ENCODE data around the gene MYRIP.

The MYRIP gene

GRCh38 chr3:40192628-40193027 lies 383.2 kb downstream of the MYRIP start:
- no peak for DNase-seq (ENCODE audit: extremely low spot score)
- TF ChIP-seq SUZ12 (IDR thresholded peaks at IDR 0.05): no peak
- TF ChIP-seq CTBP1 (IDR thresholded peaks at IDR 0.05; ENCODE audit: borderline replicate concordance): no peak
- TF ChIP-seq FOXA1 (IDR thresholded peaks at IDR 0.05): no peak
- no peak for TF ChIP-seq FOXK2 (IDR thresholded peaks at IDR 0.05)
- TF ChIP-seq HDGF (IDR thresholded peaks at IDR 0.05; ENCODE audit: borderline replicate concordance): no peak
- TF ChIP-seq ARNT (IDR thresholded peaks at IDR 0.05): no peak
- TF ChIP-seq ZNF384 (IDR thresholded peaks at IDR 0.05): no peak
- no peak for TF ChIP-seq NFRKB (IDR thresholded peaks at IDR 0.05)
- no peak for TF ChIP-seq LEF1 (IDR thresholded peaks at IDR 0.05; ENCODE audit: borderline replicate concordance)
- no peak for TF ChIP-seq BHLHE40 (IDR thresholded peaks at IDR 0.05; ENCODE audit: borderline replicate concordance)
- no peak for TF ChIP-seq SP1 (IDR thresholded peaks at IDR 0.05)
- TF ChIP-seq FOXM1 (IDR thresholded peaks at IDR 0.05; ENCODE audit: borderline replicate concordance): no peak
- no peak for TF ChIP-seq PKNOX1 (IDR thresholded peaks at IDR 0.05)
- no peak for TF ChIP-seq ELF4 (IDR thresholded peaks at IDR 0.05)
- no peak for TF ChIP-seq TARDBP (IDR thresholded peaks at IDR 0.05)
- TF ChIP-seq L3MBTL2 (conservative IDR thresholded peaks at IDR 0.05): no peak
- POLR2A ChIA-PET: interaction anchor here (1.1 kb wide), 1 partner anchor 116 kb away, joined by 4 read pairs; the partner anchor contains the start of gene EIF1B
- CTCF ChIA-PET: interaction anchor here (0.9 to 2.8 kb wide), 4 partner anchors 14 to 125 kb away, joined by 3 to 12 read pairs (median 4); partner anchors contain the start of gene EIF1B

- CTCF ChIA-PET: no interaction called here
Measured at GRCh38 chr3:40196966-40197365, 387.6 kb downstream of the MYRIP start.

GRCh38 chr3:40200692-40201316 lies 391.4 kb downstream of the MYRIP start:
- TF ChIP-seq FOXM1 (IDR thresholded peaks at IDR 0.05; ENCODE audit: borderline replicate concordance): no peak
- POLR2A ChIA-PET: no interaction called here
- no peak for DNase-seq (ENCODE audit: extremely low spot score)
- CTCF ChIA-PET: no interaction called here

More at GRCh38 chr3:40196966-40197365, 387.6 kb downstream of the MYRIP start:
- POLR2A ChIA-PET: no interaction called here
- DNase-seq (ENCODE audit: extremely low spot score): no peak
- TF ChIP-seq CTBP1 (IDR thresholded peaks at IDR 0.05; ENCODE audit: borderline replicate concordance) (no peak), LEF1 (IDR thresholded peaks at IDR 0.05; ENCODE audit: borderline replicate concordance) (no peak), FOXA1 (IDR thresholded peaks at IDR 0.05) (no peak), L3MBTL2 (conservative IDR thresholded peaks at IDR 0.05) (no peak), ELF4 (IDR thresholded peaks at IDR 0.05) (no peak), TARDBP (IDR thresholded peaks at IDR 0.05) (no peak), FOXK2 (IDR thresholded peaks at IDR 0.05) (no peak), HDGF (IDR thresholded peaks at IDR 0.05; ENCODE audit: borderline replicate concordance) (no peak), PKNOX1 (IDR thresholded peaks at IDR 0.05) (no peak), SUZ12 (IDR thresholded peaks at IDR 0.05) (no peak), NFRKB (IDR thresholded peaks at IDR 0.05) (no peak)

DNA sequence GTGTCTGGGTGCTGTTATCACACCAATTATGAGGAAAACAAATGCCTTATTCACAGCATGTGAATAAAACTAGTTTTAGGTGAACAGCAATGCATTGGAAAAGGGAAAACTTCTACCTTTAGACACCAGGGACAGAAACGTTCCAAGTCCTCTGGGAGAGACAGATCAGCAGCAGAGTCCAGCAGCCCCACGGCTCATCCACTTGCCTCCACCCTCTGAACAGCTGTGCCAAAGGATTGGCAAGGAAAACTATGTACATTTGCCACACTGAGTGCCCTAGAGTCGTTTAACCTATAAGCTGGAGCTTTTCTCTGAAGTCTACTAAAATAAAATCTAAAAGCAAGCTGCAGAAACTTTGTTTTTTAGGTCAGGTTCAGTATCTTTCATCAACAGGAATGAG lies 392.4 kb downstream of the MYRIP start:
- TF ChIP-seq SP1 (IDR thresholded peaks at IDR 0.05) (no peak), ARNT (IDR thresholded peaks at IDR 0.05) (no peak), PKNOX1 (IDR thresholded peaks at IDR 0.05) (no peak), FOXA1 (IDR thresholded peaks at IDR 0.05) (no peak), NFRKB (IDR thresholded peaks at IDR 0.05) (no peak), TARDBP (IDR thresholded peaks at IDR 0.05) (no peak), HDGF (IDR thresholded peaks at IDR 0.05; ENCODE audit: borderline replicate concordance) (no peak), ELF4 (IDR thresholded peaks at IDR 0.05) (no peak), SUZ12 (IDR thresholded peaks at IDR 0.05) (no peak), FOXK2 (IDR thresholded peaks at IDR 0.05) (no peak), FOXM1 (IDR thresholded peaks at IDR 0.05; ENCODE audit: borderline replicate concordance) (no peak), LEF1 (IDR thresholded peaks at IDR 0.05; ENCODE audit: borderline replicate concordance) (no peak), L3MBTL2 (conservative IDR thresholded peaks at IDR 0.05) (no peak), ZNF384 (IDR thresholded peaks at IDR 0.05) (no peak)
- ChIA-PET POLR2A (no interaction called here), CTCF (no interaction called here)
- no peak for DNase-seq (ENCODE audit: extremely low spot score)

DNA sequence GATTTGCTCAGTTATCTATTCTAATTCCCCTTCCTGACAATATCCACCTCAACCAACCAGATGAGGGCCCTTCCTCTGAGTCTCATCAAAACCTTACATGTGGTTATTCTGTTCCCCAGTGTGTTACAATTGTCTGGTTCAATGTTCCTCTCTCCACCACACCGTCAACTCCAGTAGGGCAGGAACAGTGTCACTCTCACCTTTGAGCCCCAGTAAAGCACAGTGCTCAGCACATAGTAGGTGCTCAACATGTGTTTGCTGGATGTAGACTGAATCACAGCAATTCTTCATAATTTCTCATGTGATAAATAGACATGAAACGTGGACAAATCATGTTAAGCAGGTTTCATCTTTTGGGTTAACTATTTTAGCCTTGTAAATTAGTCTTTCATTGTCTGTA lies 397.1 kb downstream of the MYRIP start:
- POLR2A ChIA-PET: no interaction called here
- CTCF ChIA-PET: interaction anchor here (0.5 kb wide), 1 partner anchor 1865 kb away, joined by 3 read pairs; no protein-coding TSS in a partner anchor
- no peak for DNase-seq (ENCODE audit: extremely low spot score)
- TF ChIP-seq HDGF (IDR thresholded peaks at IDR 0.05; ENCODE audit: borderline replicate concordance) (no peak), ELF4 (IDR thresholded peaks at IDR 0.05) (no peak), FOXK2 (IDR thresholded peaks at IDR 0.05) (no peak), PKNOX1 (IDR thresholded peaks at IDR 0.05) (no peak), ARNT (IDR thresholded peaks at IDR 0.05) (no peak), SUZ12 (IDR thresholded peaks at IDR 0.05) (no peak), SP1 (IDR thresholded peaks at IDR 0.05) (no peak), FOXA1 (IDR thresholded peaks at IDR 0.05) (no peak), TARDBP (IDR thresholded peaks at IDR 0.05) (no peak), FOXM1 (IDR thresholded peaks at IDR 0.05; ENCODE audit: borderline replicate concordance) (no peak), BHLHE40 (IDR thresholded peaks at IDR 0.05; ENCODE audit: borderline replicate concordance) (no peak), LEF1 (IDR thresholded peaks at IDR 0.05; ENCODE audit: borderline replicate concordance) (no peak), NFRKB (IDR thresholded peaks at IDR 0.05) (no peak), ZNF384 (IDR thresholded peaks at IDR 0.05) (no peak), L3MBTL2 (conservative IDR thresholded peaks at IDR 0.05) (no peak), CTBP1 (IDR thresholded peaks at IDR 0.05; ENCODE audit: borderline replicate concordance) (no peak)
